Epidermal melanocyte (primary cell): ENCODE results near the gene DBP.

ENCODE experiments used
- DNase-seq: peaks from one replicate; pipeline ENCODE4 v3.0.0; 2011; ENCODE audit warnings: low spot score; ENCODE audit not compliant: insufficient read length

Gene DBP

GRCh38 chr19:48613852-48614435 lies 23.2 kb downstream of the DBP start:
- no peak for DNase-seq

- no peak for DNase-seq
These were observed 23.9 kb downstream of the DBP start for GRCh38 chr19:48613024-48613851.

- no peak for DNase-seq
These were observed 25.3 kb downstream of the DBP start for GRCh38 chr19:48611872-48612271.

GRCh38 chr19:48609571-48610108 lies 27.5 kb downstream of the DBP start:
- no peak for DNase-seq

GRCh38 chr19:48608798-48609263 lies 28.3 kb downstream of the DBP start:
- peak; percentile 78 for DNase-seq

GRCh38 chr19:48607359-48607755 lies 29.8 kb downstream of the DBP start:
- DNase-seq: no peak

GRCh38 chr19:48606463-48607358 lies 30.5 kb downstream of the DBP start, which contains the start of gene SPACA4:
SPACA4 (plus strand) TSS chr19:48606742; CDS start chr19:48606979, 237 bp downstream.
- no peak for DNase-seq

GRCh38 chr19:48603850-48604249 lies 33.3 kb downstream of the DBP start:
- no peak for DNase-seq

GRCh38 chr19:48603449-48603848 lies 33.7 kb downstream of the DBP start:
- no peak for DNase-seq

- DNase-seq: no peak
These were observed 34.2 kb downstream of the DBP start for GRCh38 chr19:48603001-48603400.

GRCh38 chr19:48600679-48601417 lies 36.3 kb downstream of the DBP start:
- peak; percentile 10 for DNase-seq

GRCh38 chr19:48598996-48599700 lies 38.0 kb downstream of the DBP start:
- DNase-seq: no peak

- no peak for DNase-seq
These were observed 40.3 kb downstream of the DBP start for GRCh38 chr19:48596679-48597465.

GRCh38 chr19:48596237-48596636 lies 40.9 kb downstream of the DBP start:
- DNase-seq: no peak

GRCh38 chr19:48595833-48596232 lies 41.3 kb downstream of the DBP start:
- DNase-seq: no peak

- no peak for DNase-seq
These were observed 42.0 kb downstream of the DBP start for GRCh38 chr19:48595171-48595570.

GRCh38 chr19:48591021-48591420 lies 46.2 kb downstream of the DBP start:
- no peak for DNase-seq

- DNase-seq: peak; percentile 89
These were observed 48.3 kb downstream of the DBP start for GRCh38 chr19:48588670-48589401.

GRCh38 chr19:48587387-48587786 lies 49.8 kb downstream of the DBP start:
- no peak for DNase-seq
